IMR-90 (cell line): ENCODE measurements around the gene NUP37. TPM values are rescaled to one million over a fixed set of nuclear protein-coding genes. Genes with fewer than 3 reads are reported as not detected.

Experiments used
- ATAC-seq: fragments of 200-7000 bp; cut with Tn5 transposase; 2 replicates; pipeline ENCODE4 v1.9.1; 2020; ENCODE audit warnings: low read depth, mild to moderate bottlenecking, moderate library complexity
- BruUV-seq: library from RNA; stranded (reverse); fragments of 400-500 nt; replicated peaks from 2 replicates; lab custom pipeline; 2021; lab: Mats Ljungman, UMichigan
- CTCF ChIA-PET: fragments of 300-600 bp; formaldehyde crosslinking; extraction: SDS; loops from one replicate; lab custom pipeline; 2021; ENCODE audit warnings: antibody characterized with exemption; lab: Yijun Ruan, JAX
- POLR2A ChIA-PET: fragments of 300-600 bp; sonication (Branson Sonifier 250); formaldehyde crosslinking; loops from one replicate; lab custom pipeline; 2022; ENCODE audit warnings: antibody characterized with exemption; ENCODE audit not compliant: unreplicated experiment; lab: Charles Lee
- DNase-seq: peaks from one replicate; pipeline ENCODE4 v3.0.0; 2013
- H2AFZ ChIP-seq: replicated peaks from 2 replicates; pipeline ENCODE3; 2013; ENCODE audit warnings: low read length, mild to moderate bottlenecking; ENCODE audit not compliant: poor library complexity
- H2AK5ac ChIP-seq: 2 replicates; pipeline ENCODE4 v1.6.1; 2013; ENCODE audit warnings: low read depth, low read length, inconsistent platforms
- H2AK9ac ChIP-seq: replicated peaks from 2 replicates; pipeline ENCODE3; 2013; ENCODE audit warnings: mild to moderate bottlenecking, low read depth, low read length, moderate library complexity; ENCODE audit not compliant: poor library complexity
- H2BK120ac ChIP-seq: 2 replicates; pipeline ENCODE4 v1.6.1; 2013; ENCODE audit warnings: low read depth, low read length, inconsistent platforms
- H2BK15ac ChIP-seq: 3 replicates; pipeline ENCODE4 v1.6.1; 2013; ENCODE audit warnings: low read depth, low read length, inconsistent platforms
- H2BK20ac ChIP-seq: 2 replicates; pipeline ENCODE4 v1.6.1; 2013; ENCODE audit warnings: low read depth, mild to moderate bottlenecking, inconsistent platforms, low read length, moderate library complexity
- H2BK5ac ChIP-seq: 2 replicates; pipeline ENCODE4 v1.6.1; 2013; ENCODE audit warnings: mild to moderate bottlenecking, low read depth, low read length, inconsistent platforms; ENCODE audit not compliant: poor library complexity, severe bottlenecking
- H3K14ac ChIP-seq: replicated peaks from 2 replicates; pipeline ENCODE4 v1.6.1; 2013; ENCODE audit warnings: low read depth, low read length, inconsistent platforms
- H3K18ac ChIP-seq: 2 replicates; pipeline ENCODE4 v1.6.1; 2013; ENCODE audit warnings: low read depth, low read length, control low read depth
- H3K23ac ChIP-seq: 2 replicates; pipeline ENCODE4 v1.6.1; 2013; ENCODE audit warnings: low read depth, low read length, inconsistent platforms
- H3K27ac ChIP-seq: 2 replicates; pipeline ENCODE4 v1.5.1; 2013; ENCODE audit warnings: mild to moderate bottlenecking, control low read depth, low read length; ENCODE audit not compliant: insufficient read depth
- H3K27me3 ChIP-seq: 2 replicates; pipeline ENCODE4 v1.6.1; 2013; ENCODE audit warnings: low read length; ENCODE audit not compliant: control insufficient read depth, insufficient read depth
- H3K36me3 ChIP-seq: 2 replicates; pipeline ENCODE4 v1.6.1; 2013; ENCODE audit warnings: low read length, mixed read lengths; ENCODE audit not compliant: control insufficient read depth, insufficient read depth
- H3K4ac ChIP-seq: 2 replicates; pipeline ENCODE4 v1.6.1; 2013; ENCODE audit warnings: low read depth, low read length, inconsistent platforms
- H3K4me1 ChIP-seq: 2 replicates; pipeline ENCODE4 v1.6.1; 2013; ENCODE audit warnings: low read length, mixed read lengths; ENCODE audit not compliant: control insufficient read depth, insufficient read depth
- H3K4me2 ChIP-seq: 2 replicates; pipeline ENCODE4 v1.6.1; 2013; ENCODE audit warnings: low read depth, mild to moderate bottlenecking, control low read depth, low read length, moderate library complexity
- H3K4me3 ChIP-seq: 2 replicates; pipeline ENCODE4 v1.5.1; 2013; ENCODE audit warnings: low read depth, mild to moderate bottlenecking, control low read depth, low read length, moderate library complexity; ENCODE audit not compliant: insufficient read depth
- H3K56ac ChIP-seq: 2 replicates; pipeline ENCODE4 v1.6.1; 2013; ENCODE audit warnings: low read length, inconsistent platforms; ENCODE audit not compliant: insufficient read depth; ENCODE audit errors: extremely low read depth
- H3K79me1 ChIP-seq, 2 experiments: 2 replicates each; pipeline ENCODE4 v1.6.1; 2013; ENCODE audit warnings: low read length in 2 of 2, inconsistent platforms in 1 of 2, low read depth in 1 of 2
- H3K9ac ChIP-seq: 2 replicates; pipeline ENCODE4 v1.6.1; 2013; ENCODE audit warnings: low read depth, low read length, control low read depth
- H3K9me1 ChIP-seq: 2 replicates; pipeline ENCODE4 v1.6.1; 2013; ENCODE audit warnings: low read length, inconsistent platforms; ENCODE audit not compliant: insufficient read depth
- H3K9me3 ChIP-seq: 2 replicates; pipeline ENCODE4 v1.6.1; 2013; ENCODE audit warnings: low read length; ENCODE audit not compliant: control insufficient read depth, insufficient read depth
- H4K20me1 ChIP-seq: 2 replicates; pipeline ENCODE4 v1.6.1; 2013; ENCODE audit warnings: low read length, inconsistent platforms; ENCODE audit not compliant: insufficient read depth
- H4K5ac ChIP-seq: 2 replicates; pipeline ENCODE4 v1.6.1; 2013; ENCODE audit warnings: mild to moderate bottlenecking, low read depth, low read length, control low read depth
- H4K8ac ChIP-seq, 2 experiments: 2 replicates each; pipeline ENCODE4 v1.6.1; 2013; ENCODE audit warnings: low read depth in 2 of 2, low read length in 2 of 2, control low read depth in 1 of 2, inconsistent platforms in 1 of 2
- H4K91ac ChIP-seq: 2 replicates; pipeline ENCODE4 v1.6.1; 2013; ENCODE audit warnings: low read depth, low read length, inconsistent platforms; ENCODE audit not compliant: insufficient read depth
- BHLHE40 ChIP-seq: fragments of 150-350 bp; IDR thresholded peaks from 2 replicates; pipeline ENCODE4 v1.6.1; 2016; ENCODE audit warnings: mild to moderate bottlenecking, low read depth, low read length
- CEBPB ChIP-seq: IDR thresholded peaks from 2 replicates; pipeline ENCODE4 v1.6.1; 2012; ENCODE audit warnings: low read depth, low read length, improper control_type of control experiment
- CHD1 ChIP-seq: IDR thresholded peaks from 2 replicates; pipeline ENCODE4 v1.6.1; 2012; ENCODE audit warnings: low read depth, low read length, improper control_type of control experiment
- CTCF ChIP-seq: conservative IDR thresholded peaks from 2 replicates; pipeline ENCODE4 v1.5.1; 2012; ENCODE audit warnings: mild to moderate bottlenecking, low read depth, low read length, improper control_type of control experiment
- ELK1 ChIP-seq: fragments of 150-350 bp; IDR thresholded peaks from 2 replicates; pipeline ENCODE4 v1.6.1; 2016; ENCODE audit warnings: low read depth, mild to moderate bottlenecking, low read length, moderate library complexity, borderline replicate concordance
- FOS ChIP-seq: fragments of 150-350 bp; IDR thresholded peaks from 2 replicates; pipeline ENCODE4 v1.6.1; 2016; ENCODE audit warnings: low read depth, low read length
- MAFK ChIP-seq: IDR thresholded peaks from 2 replicates; pipeline ENCODE4 v1.6.1; 2012; ENCODE audit warnings: low read depth, low read length, improper control_type of control experiment
- MAZ ChIP-seq: IDR thresholded peaks from 2 replicates; pipeline ENCODE4 v1.6.1; 2012; ENCODE audit warnings: low read depth, mild to moderate bottlenecking, low read length, improper control_type of control experiment, moderate library complexity, borderline replicate concordance
- MXI1 ChIP-seq: IDR thresholded peaks from 2 replicates; pipeline ENCODE4 v1.6.1; 2012; ENCODE audit warnings: low read depth, mild to moderate bottlenecking, low read length, moderate library complexity, borderline replicate concordance
- NFE2L2 ChIP-seq: fragments of 150-350 bp; IDR thresholded peaks from 2 replicates; pipeline ENCODE4 v1.6.1; 2016; ENCODE audit warnings: low read depth, mild to moderate bottlenecking, low read length
- POLR2A ChIP-seq: IDR thresholded peaks from 2 replicates; pipeline ENCODE4 v1.6.1; 2012; ENCODE audit warnings: mild to moderate bottlenecking, low read depth, low read length
- RAD21 ChIP-seq: IDR thresholded peaks from 2 replicates; pipeline ENCODE4 v1.6.1; 2012; ENCODE audit warnings: low read length, improper control_type of control experiment
- RCOR1 ChIP-seq: IDR thresholded peaks from 2 replicates; pipeline ENCODE4 v1.6.1; 2012; ENCODE audit warnings: mild to moderate bottlenecking, low read length, improper control_type of control experiment; ENCODE audit not compliant: insufficient replicate concordance
- RFX5 ChIP-seq: IDR thresholded peaks from 2 replicates; pipeline ENCODE4 v1.8.0; 2012; ENCODE audit warnings: low read depth, mild to moderate bottlenecking, low read length, moderate library complexity
- SMC3 ChIP-seq: fragments of 150-350 bp; IDR thresholded peaks from 2 replicates; pipeline ENCODE4 v1.6.1; 2016; ENCODE audit warnings: low read depth, mild to moderate bottlenecking, antibody characterized with exemption, low read length, moderate library complexity
- USF2 ChIP-seq: fragments of 150-350 bp; IDR thresholded peaks from 2 replicates; pipeline ENCODE4 v1.6.1; 2017; ENCODE audit warnings: mild to moderate bottlenecking, antibody characterized with exemption, low read length, low read depth
- WGBS, 2 experiments: methylation state at CpG; one replicate each; pipeline versions ENCODE4 v1.1.5 to v1.1.7; 2013; ENCODE audit warnings: missing lambda C conversion rate in 2 of 2; ENCODE audit not compliant: insufficient read length in 1 of 2; ENCODE audit errors: extremely low coverage in 2 of 2; 5-methylcytosine and 5-hydroxymethylcytosine counted together
- dilution Hi-C: fragments of 300-500 bp; cut with HindIII; formaldehyde crosslinking; loops from one replicate; pipeline ENCODE4 v1.14.3; 2018; ENCODE audit warnings: low sequenced_read_pairs; ENCODE audit not compliant: unreplicated experiment
- in situ Hi-C: fragments of 300-500 bp; cut with MboI; formaldehyde crosslinking; loops from 3 replicates; pipeline ENCODE4 v1.14.3; 2019; ENCODE audit warnings: low sequenced_read_pairs, inconsistent platforms, mixed read lengths
- intact Hi-C: fragments of 100-400 bp; cut with micrococcal nuclease; formaldehyde crosslinking; loops from 2 replicates; pipeline ENCODE4 v1.10.0; 2022
- polyA plus RNA-seq, 3 experiments: library from polyadenylated mRNA; depleted of rRNA; stranded (reverse); fragments of >200 nt; gene quantifications; 2 replicates each; pipeline ENCODE4 v1.2.3, GENCODE V29; 2012; ENCODE audit warnings: low replicate concordance in 1 of 3
- total RNA-seq: library from RNA; depleted of rRNA; stranded (reverse); fragments of >200 nt; gene quantifications from 2 replicates; pipeline ENCODE4 v1.2.3, GENCODE V29; 2012

NUP37 gene
- total and polyA plus RNA-seq, 2 of the 4 experiments (the other 2 are of a cell fraction): 41.1 to 55.0 TPM

- Histone ChIP-seq H3K36me3 (no peaks in the 10 kb centered on the region), H4K91ac (no peak overlapping the region), H3K18ac (no peak overlapping the region), H2BK20ac (no peak overlapping the region), H2BK120ac (no peak overlapping the region), H2AK5ac (no peak overlapping the region), H3K4me3 (no peak overlapping the region), H2AFZ (no peak overlapping the region), H3K14ac (no peak overlapping the region), H3K27ac (no peak overlapping the region), H3K56ac (no peak overlapping the region), H2BK5ac (no peak overlapping the region), H2AK9ac (no peak overlapping the region), H3K9me3 (no peaks in the 10 kb centered on the region), H3K4me1 (no peaks in the 10 kb centered on the region), H3K9ac (no peak overlapping the region), H3K27me3 (no peaks in the 10 kb centered on the region), H3K4me2 (no peak overlapping the region), H4K8ac (no peak overlapping the region), H3K23ac (no peak overlapping the region), H3K4ac (no peak overlapping the region), H4K5ac (no peak overlapping the region), H4K20me1 (no peaks in the 10 kb centered on the region), H3K9me1 (no peaks in the 10 kb centered on the region), H3K79me1 (peaks cover 9 to 10% of the 10 kb centered on the region in 2 experiments; a peak in 3 of 4 replicates), H2BK15ac (no peak overlapping the region)
- ChIA-PET CTCF (no interaction called here), POLR2A (no interaction called here)
- no TSS peak for BruUV-seq
- ATAC-seq: no peak
- dilution Hi-C loops: no loop called here
- in situ Hi-C loops: no loop called here
- DNase-seq: no peak
- intact Hi-C loops: no loop called here
- no peak for TF ChIP-seq RAD21
- no peak for TF ChIP-seq NFE2L2
- TF ChIP-seq CEBPB: no peak
- no peak for TF ChIP-seq CHD1
- TF ChIP-seq MXI1: no peak
- no peak for TF ChIP-seq POLR2A
- TF ChIP-seq RCOR1: no peak
- TF ChIP-seq BHLHE40: no peak
- no peak for TF ChIP-seq MAFK
- no peak for TF ChIP-seq FOS
- TF ChIP-seq ELK1: no peak
- TF ChIP-seq MAZ: no peak
- no peak for TF ChIP-seq RFX5
- TF ChIP-seq CTCF: no peak
- no peak for TF ChIP-seq SMC3
- no peak for TF ChIP-seq USF2
- WGBS, 2 experiments: 100% methylated on average over 1 of the region's 3 CpGs; no CpG with 5 or more reads in 1 of the 2 experiments
Measured at GRCh38 chr12:102063069-102063468, 56.8 kb downstream of the NUP37 start.
